ENCODE measurements around the gene TNIP2.
"Not testable (repeated sequence)": the region's sequence is repeated elsewhere in the genome, so short reads cannot be mapped to it uniquely, and the experiment has no call there.

The TNIP2 gene

GRCh38 chr4:2728806-2729532 is 27.2 kb downstream of the TNIP2 start:
- Histone ChIP-seq H2BK120ac (ENCODE audit: insufficient read depth, low read length, poor library complexity) (no peak overlapping the region), H3K4me1 (ENCODE audit: control insufficient read depth in 1 of 2, insufficient read depth in 2 of 2, low read length in 2 of 2) (no peaks in the 10 kb centered on the region), H2AK5ac (ENCODE audit: low read length) (no peak overlapping the region), H3K36me3 (ENCODE audit: control insufficient read depth in 1 of 2, insufficient read depth in 2 of 2, low read length in 2 of 2) (peaks cover 39% of the 10 kb centered on the region in 2 experiments), H3K18ac (ENCODE audit: low read length) (no peak overlapping the region), H3K23ac (ENCODE audit: low read length) (no peak overlapping the region), H3K4me3 (ENCODE audit: low read depth, low read length) (no peak overlapping the region), H3K79me1 (ENCODE audit: low read length) (no peaks in the 10 kb centered on the region), H3K27ac (ENCODE audit: low read depth, low read length) (no peak overlapping the region), H3K9me3 (ENCODE audit: insufficient read depth, low read depth, low read length) (no peaks in the 10 kb centered on the region), H4K12ac (ENCODE audit: low read depth, low read length) (no peak overlapping the region), H2BK5ac (ENCODE audit: low read depth, low read length, poor library complexity) (no peak overlapping the region), H2AFZ (ENCODE audit: insufficient read depth, low read length, poor library complexity) (no peak overlapping the region), H4K91ac (ENCODE audit: low read depth, low read length) (no peak overlapping the region), H3K4ac (ENCODE audit: low read depth, low read length) (no peak overlapping the region), H3K79me2 (ENCODE audit: control insufficient read depth, insufficient read depth, low read length, poor library complexity) (no peaks in the 10 kb centered on the region), H3K4me2 (ENCODE audit: low read length) (no peak overlapping the region), H3K14ac (ENCODE audit: low read length) (no peak overlapping the region), H2BK12ac (ENCODE audit: low read length) (no peak overlapping the region), H3K27me3 (ENCODE audit: insufficient read depth, low read length) (no peaks in the 10 kb centered on the region), H4K8ac (ENCODE audit: low read depth, low read length) (no peak overlapping the region), H3K9ac (ENCODE audit: low read length) (no peak overlapping the region)
- WGBS (ENCODE audit: extremely low coverage, insufficient coverage, insufficient read length), result no CpG with 5 or more reads among the region's 12 CpGs
- DNase-seq, result no peak

GRCh38 chr4:2728221-2728620 is 27.9 kb downstream of the TNIP2 start:
- DNase-seq, result no peak
- Histone ChIP-seq H3K23ac (ENCODE audit: low read length) (no peak overlapping the region), H3K27ac (ENCODE audit: low read depth, low read length) (no peak overlapping the region), H2AK5ac (ENCODE audit: low read length) (no peak overlapping the region), H3K27me3 (ENCODE audit: insufficient read depth, low read length) (no peaks in the 10 kb centered on the region), H3K36me3 (ENCODE audit: control insufficient read depth in 1 of 2, insufficient read depth in 2 of 2, low read length in 2 of 2) (peaks cover 33 to 34% of the 10 kb centered on the region in 2 experiments), H3K79me2 (ENCODE audit: control insufficient read depth, insufficient read depth, low read length, poor library complexity) (no peaks in the 10 kb centered on the region), H2BK12ac (ENCODE audit: low read length) (no peak overlapping the region), H3K14ac (ENCODE audit: low read length) (no peak overlapping the region), H3K4ac (ENCODE audit: low read depth, low read length) (no peak overlapping the region), H3K79me1 (ENCODE audit: low read length) (no peaks in the 10 kb centered on the region), H4K8ac (ENCODE audit: low read depth, low read length) (no peak overlapping the region), H4K91ac (ENCODE audit: low read depth, low read length) (no peak overlapping the region), H3K9ac (ENCODE audit: low read length) (no peak overlapping the region), H2BK5ac (ENCODE audit: low read depth, low read length, poor library complexity) (no peak overlapping the region), H4K12ac (ENCODE audit: low read depth, low read length) (no peak overlapping the region), H3K4me1 (ENCODE audit: control insufficient read depth in 1 of 2, insufficient read depth in 2 of 2, low read length in 2 of 2) (no peaks in the 10 kb centered on the region), H3K9me3 (ENCODE audit: insufficient read depth, low read depth, low read length) (no peaks in the 10 kb centered on the region), H3K4me2 (ENCODE audit: low read length) (no peak overlapping the region), H2AFZ (ENCODE audit: insufficient read depth, low read length, poor library complexity) (no peak overlapping the region), H3K4me3 (ENCODE audit: low read depth, low read length) (no peak overlapping the region), H3K18ac (ENCODE audit: low read length) (no peak overlapping the region), H2BK120ac (ENCODE audit: insufficient read depth, low read length, poor library complexity) (no peak overlapping the region)
- no CpG with 5 or more reads among the region's 3 CpGs for whole genome bisulfite sequencing (ENCODE audit: extremely low coverage, insufficient coverage, insufficient read length)

DNA sequence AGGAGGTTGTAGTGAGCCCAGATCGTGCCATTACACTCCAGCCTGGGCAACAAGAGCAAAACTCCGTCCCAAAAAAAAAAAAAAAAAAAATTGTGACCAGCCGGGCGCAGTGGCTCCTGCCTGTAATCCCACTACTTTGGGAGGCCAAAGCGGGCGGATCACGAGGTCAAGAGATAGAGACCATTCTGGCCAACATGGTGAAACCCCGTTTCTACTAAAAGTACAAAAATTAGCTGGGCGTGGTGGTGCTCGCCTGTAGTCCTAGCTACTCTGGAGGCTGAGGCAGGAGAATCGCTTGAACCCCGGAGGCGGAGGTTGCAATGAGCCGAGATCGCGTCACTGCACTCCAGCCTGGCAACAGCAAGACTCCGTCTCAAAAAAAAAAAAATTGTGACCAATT is 29.3 kb downstream of the TNIP2 start:
- not testable (repeated sequence) for H3K23ac ChIP-seq (ENCODE audit: low read length); H4K91ac ChIP-seq (ENCODE audit: low read depth, low read length); H2BK5ac ChIP-seq (ENCODE audit: low read depth, low read length, poor library complexity); H3K9me3 ChIP-seq (ENCODE audit: insufficient read depth, low read depth, low read length); H3K18ac ChIP-seq (ENCODE audit: low read length); H3K4me2 ChIP-seq (ENCODE audit: low read length); H4K8ac ChIP-seq (ENCODE audit: low read depth, low read length); H3K79me2 ChIP-seq (ENCODE audit: control insufficient read depth, insufficient read depth, low read length, poor library complexity); H2AK5ac ChIP-seq (ENCODE audit: low read length); H3K4ac ChIP-seq (ENCODE audit: low read depth, low read length); H3K27me3 ChIP-seq (ENCODE audit: insufficient read depth, low read length); H2BK12ac ChIP-seq (ENCODE audit: low read length); H3K79me1 ChIP-seq (ENCODE audit: low read length); H3K14ac ChIP-seq (ENCODE audit: low read length); H3K4me3 ChIP-seq (ENCODE audit: low read depth, low read length); DNase-seq; H3K27ac ChIP-seq (ENCODE audit: low read depth, low read length); H3K9ac ChIP-seq (ENCODE audit: low read length); H2AFZ ChIP-seq (ENCODE audit: insufficient read depth, low read length, poor library complexity); H3K4me1 ChIP-seq (ENCODE audit: control insufficient read depth in 1 of 2, insufficient read depth in 2 of 2, low read length in 2 of 2); H4K12ac ChIP-seq (ENCODE audit: low read depth, low read length); H2BK120ac ChIP-seq (ENCODE audit: insufficient read depth, low read length, poor library complexity)
- H3K36me3 ChIP-seq (ENCODE audit: control insufficient read depth in 1 of 2, insufficient read depth in 2 of 2, low read length in 2 of 2), result peaks cover 24 to 29% of the 10 kb centered on the region in 2 experiments
- WGBS (ENCODE audit: extremely low coverage, insufficient coverage, insufficient read length), result no CpG with 5 or more reads among the region's 17 CpGs

DNA sequence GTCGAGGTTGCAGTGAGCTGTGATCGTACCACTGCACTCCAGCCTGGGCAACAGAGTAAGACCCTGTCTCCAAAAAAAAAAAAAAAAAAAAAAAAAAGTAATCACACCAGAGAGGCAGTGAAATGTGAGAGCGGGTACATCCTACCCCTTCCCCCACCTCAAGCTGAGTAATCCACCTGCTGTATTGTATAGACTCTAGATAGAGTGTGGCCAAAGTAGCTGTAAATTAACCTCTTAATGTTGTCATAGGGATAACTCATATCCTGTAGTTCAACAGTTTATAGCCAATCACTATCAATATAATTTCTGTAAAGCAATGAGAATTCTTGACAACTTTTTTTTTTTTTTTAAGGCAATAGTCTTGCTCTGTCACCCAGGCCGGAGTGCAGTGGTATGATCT is 30.8 kb downstream of the TNIP2 start:
- no CpG with 5 or more reads among the region's 4 CpGs for WGBS (ENCODE audit: extremely low coverage, insufficient coverage, insufficient read length)

More for the DNA sequence above, 30.8 kb downstream of the TNIP2 start:
- Histone ChIP-seq H2BK120ac (ENCODE audit: insufficient read depth, low read length, poor library complexity) (no peak overlapping the region), H3K4ac (ENCODE audit: low read depth, low read length) (no peak overlapping the region), H2BK12ac (ENCODE audit: low read length) (no peak overlapping the region), H4K8ac (ENCODE audit: low read depth, low read length) (no peak overlapping the region), H3K4me2 (ENCODE audit: low read length) (no peak overlapping the region), H3K27ac (ENCODE audit: low read depth, low read length) (no peak overlapping the region), H3K23ac (ENCODE audit: low read length) (no peak overlapping the region), H4K12ac (ENCODE audit: low read depth, low read length) (no peak overlapping the region), H3K36me3 (ENCODE audit: control insufficient read depth in 1 of 2, insufficient read depth in 2 of 2, low read length in 2 of 2) (peaks cover 21 to 30% of the 10 kb centered on the region in 2 experiments), H4K91ac (ENCODE audit: low read depth, low read length) (no peak overlapping the region), H3K14ac (ENCODE audit: low read length) (no peak overlapping the region), H2AFZ (ENCODE audit: insufficient read depth, low read length, poor library complexity) (no peak overlapping the region), H3K79me2 (ENCODE audit: control insufficient read depth, insufficient read depth, low read length, poor library complexity) (no peaks in the 10 kb centered on the region), H3K27me3 (ENCODE audit: insufficient read depth, low read length) (no peaks in the 10 kb centered on the region), H3K79me1 (ENCODE audit: low read length) (no peaks in the 10 kb centered on the region), H2BK5ac (ENCODE audit: low read depth, low read length, poor library complexity) (no peak overlapping the region), H3K4me3 (ENCODE audit: low read depth, low read length) (no peak overlapping the region), H3K9ac (ENCODE audit: low read length) (no peak overlapping the region), H3K4me1 (ENCODE audit: control insufficient read depth in 1 of 2, insufficient read depth in 2 of 2, low read length in 2 of 2) (no peaks in the 10 kb centered on the region), H3K9me3 (ENCODE audit: insufficient read depth, low read depth, low read length) (no peaks in the 10 kb centered on the region), H3K18ac (ENCODE audit: low read length) (no peak overlapping the region), H2AK5ac (ENCODE audit: low read length) (no peak overlapping the region)
- DNase-seq, result no peak

Measured in trophoblast cell (in vitro differentiated cells and primary cell).